Measurements from ENCODE around the gene KLHL33. TPM values are rescaled to one million over a fixed set of nuclear protein-coding genes. Genes with fewer than 3 reads are reported as not detected.

Gene KLHL33
- total RNA-seq, 1 experiment from 2014 or later = 0.14 TPM

DNA sequence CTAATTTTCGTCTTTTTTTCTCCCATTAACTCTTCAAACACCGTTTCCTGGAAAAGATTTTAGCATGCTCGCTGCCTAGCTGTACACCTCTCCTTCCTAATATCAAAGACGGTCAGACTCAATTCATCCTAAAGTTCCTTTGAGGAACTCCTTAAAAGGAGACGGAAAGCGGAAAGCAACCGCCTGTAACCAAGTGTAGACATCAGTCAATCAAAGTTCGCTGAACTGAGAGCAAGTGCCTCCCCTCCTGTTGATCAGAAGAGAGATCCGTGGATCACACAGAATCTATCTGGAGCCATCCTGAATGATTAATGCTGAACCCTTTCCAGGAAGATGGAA, 22.3 kb downstream of the KLHL33 start:
- TSS peak; percentile 84 for BruUV-seq (replicated peaks)
- no peaks in the 10 kb centered on the region for H3K36me3 Mint-ChIP-seq (ENCODE audit: insufficient read depth, unreplicated experiment)
- H3K4me3 Mint-ChIP-seq (ENCODE audit: unreplicated experiment) = peak overlapping the region; percentile 77
- H3K27ac Mint-ChIP-seq (ENCODE audit: low read depth, unreplicated experiment) = peak overlapping the region; percentile 49
- TF ChIP-seq CTCF (IDR thresholded peaks at IDR 0.05; ENCODE audit: unreplicated experiment) = no peak
- ChIA-PET POLR2A (interaction anchor here (0.6 to 5.6 kb wide), 26 partner anchors 10 to 1097 kb away, joined by 3 to 77 read pairs (median 6); partner anchors contain the start of genes APEX1, CCNB1IP1, METTL3 and OSGEP), CTCF (interaction anchor here (0.6 to 3.8 kb wide), 12 partner anchors 10 to 885 kb away, joined by 3 to 30 read pairs (median 4); partner anchors contain the start of genes APEX1, KLHL33, OSGEP and PIP4P1)
- DNase-seq (ENCODE audit: unreplicated experiment) = peak; percentile 24
- peaks cover 7% of the 10 kb centered on the region for H3K4me1 Mint-ChIP-seq (ENCODE audit: insufficient read depth, unreplicated experiment)
- no peaks in the 10 kb centered on the region for H3K9me3 Mint-ChIP-seq (ENCODE audit: unreplicated experiment)
- no peaks in the 10 kb centered on the region for H3K27me3 Mint-ChIP-seq (ENCODE audit: insufficient read depth, unreplicated experiment)
- intact Hi-C loops (cut with micrococcal nuclease) = loop anchor here (1.0 to 5.0 kb wide), 3 partner anchors 42 to 71 kb away; partner anchors contain the start of genes APEX1 and PARP2

- no peaks in the 10 kb centered on the region for H3K9me3 Mint-ChIP-seq (ENCODE audit: unreplicated experiment)
- peaks cover 7% of the 10 kb centered on the region for H3K4me1 Mint-ChIP-seq (ENCODE audit: insufficient read depth, unreplicated experiment)
- TSS peak; percentile 64 for BruUV-seq (replicated peaks)
- no peak for TF ChIP-seq CTCF (IDR thresholded peaks at IDR 0.05; ENCODE audit: unreplicated experiment)
- H3K4me3 Mint-ChIP-seq (ENCODE audit: unreplicated experiment) = peak within 1 kb of the TSS; percentile 77
- peak; percentile 87 for DNase-seq (ENCODE audit: unreplicated experiment)
- H3K36me3 Mint-ChIP-seq (ENCODE audit: insufficient read depth, unreplicated experiment) = peaks cover 1% of the 10 kb centered on the region
- POLR2A ChIA-PET = interaction anchor here (0.6 to 5.6 kb wide), 28 partner anchors 9 to 1098 kb away, joined by 3 to 77 read pairs (median 6); partner anchors contain the start of genes APEX1, CCNB1IP1, METTL3 and OSGEP
- intact Hi-C loops (cut with micrococcal nuclease) = loop anchor here (1.0 to 5.0 kb wide), 3 partner anchors 42 to 71 kb away; partner anchors contain the start of genes APEX1 and PARP2
- H3K27me3 Mint-ChIP-seq (ENCODE audit: insufficient read depth, unreplicated experiment) = no peaks in the 10 kb centered on the region
- CTCF ChIA-PET = interaction anchor here (0.6 to 3.8 kb wide), 10 partner anchors 12 to 886 kb away, joined by 3 to 30 read pairs (median 4); partner anchors contain the start of genes APEX1, OSGEP and PIP4P1
- peak within 1 kb of the TSS; percentile 49 for H3K27ac Mint-ChIP-seq (ENCODE audit: low read depth, unreplicated experiment)
Measured at GRCh38 chr14:20412876-20413743, 22.9 kb downstream of the KLHL33 start, which contains the start of gene TEP1. TSS of gene TEP1 (minus strand) at chr14:20413501. CDS start at chr14:20408439, 5,062 bp downstream.

DNA sequence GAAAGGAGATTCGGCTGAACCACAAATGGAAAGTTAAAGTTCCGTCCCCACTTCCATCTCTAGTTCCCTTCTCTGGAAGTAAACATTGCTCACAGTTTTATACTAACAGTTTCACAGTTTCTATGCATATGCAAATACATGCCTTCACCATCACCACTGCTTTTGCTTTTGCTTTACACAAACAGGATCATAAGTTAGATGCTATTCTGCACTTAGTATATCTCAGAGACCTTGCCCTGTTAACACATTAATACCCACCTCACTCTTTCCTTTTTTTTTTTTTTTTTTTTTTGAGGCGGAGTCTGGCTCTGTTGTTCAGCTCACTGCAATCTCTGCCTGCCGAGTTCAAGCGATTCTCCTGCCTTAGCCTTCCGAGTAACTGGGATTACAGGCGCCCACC, 23.6 kb downstream of the KLHL33 start:
- peaks cover 7% of the 10 kb centered on the region for H3K4me1 Mint-ChIP-seq (ENCODE audit: insufficient read depth, unreplicated experiment)
- CTCF ChIA-PET = interaction anchor here (0.6 to 3.8 kb wide), 5 partner anchors 11 to 182 kb away, joined by 3 to 28 read pairs (median 4); partner anchors contain the start of genes APEX1 and OSGEP
- peaks cover 8% of the 10 kb centered on the region for H3K36me3 Mint-ChIP-seq (ENCODE audit: insufficient read depth, unreplicated experiment)
- H3K27ac Mint-ChIP-seq (ENCODE audit: low read depth, unreplicated experiment) = peak overlapping the region; percentile 49
- DNase-seq (ENCODE audit: unreplicated experiment) = no peak
- H3K9me3 Mint-ChIP-seq (ENCODE audit: unreplicated experiment) = no peaks in the 10 kb centered on the region
- POLR2A ChIA-PET = interaction anchor here (0.8 to 5.6 kb wide), 15 partner anchors 11 to 272 kb away, joined by 3 to 77 read pairs (median 11); partner anchors contain the start of genes APEX1, CCNB1IP1, OSGEP and PARP2
- peak overlapping the region; percentile 77 for H3K4me3 Mint-ChIP-seq (ENCODE audit: unreplicated experiment)
- intact Hi-C loops (cut with micrococcal nuclease) = loop anchor here (5.0 kb wide), 1 partner anchor 70 kb away; the partner anchor contains the start of gene PARP2
- no peak for TF ChIP-seq CTCF (IDR thresholded peaks at IDR 0.05; ENCODE audit: unreplicated experiment)
- no TSS peak for BruUV-seq (replicated peaks)
- H3K27me3 Mint-ChIP-seq (ENCODE audit: insufficient read depth, unreplicated experiment) = no peaks in the 10 kb centered on the region

DNA sequence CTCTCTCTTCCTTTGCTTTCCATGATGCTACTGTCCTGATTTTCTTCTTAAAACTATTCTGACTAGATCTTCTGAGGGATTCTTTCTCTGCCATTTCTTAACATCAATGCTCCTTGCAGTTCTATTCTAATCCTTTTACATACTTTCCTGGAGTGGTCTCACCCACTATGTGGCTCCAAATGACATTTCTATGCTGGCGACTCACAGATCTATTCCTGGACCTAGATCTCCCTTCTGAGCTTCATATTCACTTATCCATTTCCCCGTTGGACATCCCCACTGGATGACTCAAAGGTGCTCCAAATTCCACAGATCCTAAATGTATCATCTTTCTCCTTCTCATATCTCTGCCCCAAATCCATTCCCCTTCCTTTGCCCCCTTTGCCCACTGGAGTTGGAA, 26.7 kb downstream of the KLHL33 start:
- H3K9me3 Mint-ChIP-seq (ENCODE audit: unreplicated experiment) = no peaks in the 10 kb centered on the region
- POLR2A ChIA-PET = interaction anchor here (0.7 to 0.9 kb wide), 2 partner anchors 66 to 1069 kb away, joined by 3 read pairs; partner anchors contain the start of gene PARP2
- intact Hi-C loops (cut with micrococcal nuclease) = no loop called here
- H3K27me3 Mint-ChIP-seq (ENCODE audit: insufficient read depth, unreplicated experiment) = no peaks in the 10 kb centered on the region
- H3K4me1 Mint-ChIP-seq (ENCODE audit: insufficient read depth, unreplicated experiment) = peaks cover 7% of the 10 kb centered on the region
- peaks cover 40% of the 10 kb centered on the region for H3K36me3 Mint-ChIP-seq (ENCODE audit: insufficient read depth, unreplicated experiment)
- DNase-seq (ENCODE audit: unreplicated experiment) = no peak
- CTCF ChIA-PET = no interaction called here
- no peak overlapping the region for H3K27ac Mint-ChIP-seq (ENCODE audit: low read depth, unreplicated experiment)
- no peak overlapping the region for H3K4me3 Mint-ChIP-seq (ENCODE audit: unreplicated experiment)
- no TSS peak for BruUV-seq (replicated peaks)
- TF ChIP-seq CTCF (IDR thresholded peaks at IDR 0.05; ENCODE audit: unreplicated experiment) = no peak

Data from MCF 10A (cell line).